NCI-H2196 treated with DMSO at 0.1 percent for 48 hours (cell line): Measurements from ENCODE around the gene FTCD.
"Not testable (repeated sequence)": the region's sequence is repeated elsewhere in the genome, so short reads cannot be mapped to it uniquely, and the experiment has no call there.

Experiments used
- DNase-seq: peaks from one replicate; lab custom pipeline; 2025; ENCODE audit not compliant: unreplicated experiment; lab: John Stamatoyannopoulos, UW

Gene FTCD

GRCh38 chr21:46154155-46154954 is 1.0 kb downstream of the FTCD start:
- DNase-seq: no peak

GRCh38 chr21:46153247-46154154 is 1.9 kb downstream of the FTCD start:
- no peak for DNase-seq

- DNase-seq: no peak
Observed at GRCh38 chr21:46152927-46153246, 2.5 kb downstream of the FTCD start.

- DNase-seq: no peak
Observed at GRCh38 chr21:46151989-46152926, 3.1 kb downstream of the FTCD start.

- DNase-seq: no peak
Observed at GRCh38 chr21:46151261-46151988, 4.0 kb downstream of the FTCD start.

GRCh38 chr21:46150491-46151121 is 4.8 kb downstream of the FTCD start:
- no peak for DNase-seq

GRCh38 chr21:46150073-46150472 is 5.3 kb downstream of the FTCD start:
- DNase-seq: no peak

GRCh38 chr21:46149205-46149901 is 6.0 kb downstream of the FTCD start:
- DNase-seq: no peak

GRCh38 chr21:46148106-46148505 is 7.3 kb downstream of the FTCD start:
- no peak for DNase-seq

GRCh38 chr21:46147429-46147828 is 8.0 kb downstream of the FTCD start:
- DNase-seq: not testable (repeated sequence)

- DNase-seq: no peak
Observed at GRCh38 chr21:46146856-46147255, 8.5 kb downstream of the FTCD start.

GRCh38 chr21:46145840-46146691 is 9.3 kb downstream of the FTCD start:
- no peak for DNase-seq

- DNase-seq: no peak
Observed at GRCh38 chr21:46145159-46145839, 10.1 kb downstream of the FTCD start.

GRCh38 chr21:46144464-46145070 is 10.8 kb downstream of the FTCD start:
- DNase-seq: no peak

- no peak for DNase-seq
Observed at GRCh38 chr21:46142582-46143473, 12.6 kb downstream of the FTCD start.

GRCh38 chr21:46141767-46142581 is 13.4 kb downstream of the FTCD start:
- no peak for DNase-seq
